ENCODE data around the gene LYRM9. TPM values are rescaled to one million over a fixed set of nuclear protein-coding genes. Genes with fewer than 3 reads are reported as not detected.
"Not testable (repeated sequence)": the region's sequence is repeated elsewhere in the genome, so short reads cannot be mapped to it uniquely, and the experiment has no call there.

LYRM9 gene
- total RNA-seq, 1 experiment from 2014 or later = 2.0 TPM

GRCh38 chr17:27839571-27840405 is 53.4 kb downstream of the LYRM9 start:
- DNase-seq (ENCODE audit: low read depth) = not testable (repeated sequence)

GRCh38 chr17:27838607-27839006 is 54.6 kb downstream of the LYRM9 start:
- DNase-seq (ENCODE audit: low read depth) = not testable (repeated sequence)

GRCh38 chr17:27837769-27838168 is 55.4 kb downstream of the LYRM9 start:
- not testable (repeated sequence) for DNase-seq (ENCODE audit: low read depth)

- DNase-seq (ENCODE audit: low read depth) = no peak
Measured at GRCh38 chr17:27836651-27837050, 56.5 kb downstream of the LYRM9 start.

GRCh38 chr17:27834571-27834970 is 58.6 kb downstream of the LYRM9 start:
- DNase-seq (ENCODE audit: low read depth) = no peak

- DNase-seq (ENCODE audit: low read depth) = no peak
Measured at GRCh38 chr17:27832831-27833230, 60.3 kb downstream of the LYRM9 start.

- not testable (repeated sequence) for DNase-seq (ENCODE audit: low read depth)
Measured at GRCh38 chr17:27829888-27830287, 63.3 kb downstream of the LYRM9 start.

GRCh38 chr17:27829143-27829711 is 63.9 kb downstream of the LYRM9 start:
- not testable (repeated sequence) for DNase-seq (ENCODE audit: low read depth)

Other genes with a start within 250 kb of the LYRM9 start
- not detected in 2 replicates for gene NOS2, start 92.8 kb downstream of the LYRM9 start, total RNA-seq (2014; rRNA removed; shearing (Covaris generic))
- 17.8 and 19.5 TPM in 2 replicates for gene NLK, start 149.3 kb upstream of the LYRM9 start, total RNA-seq (2014; rRNA removed; shearing (Covaris generic))